ENCODE measurements around the gene RTN4RL1.
A peak's percentile ranks its signal among the peaks of the same experiment; 100 is the strongest.

Gene RTN4RL1

GRCh38 chr17:1919201-1919600 is 105.9 kb downstream of the RTN4RL1 start:
- H3K4me3 Mint-ChIP-seq, result no peak overlapping the region
- H3K36me3 Mint-ChIP-seq (ENCODE audit: low read depth), result no peaks in the 10 kb centered on the region
- H3K27me3 Mint-ChIP-seq, result peaks cover 2% of the 10 kb centered on the region
- H3K27ac Mint-ChIP-seq, result no peak overlapping the region
- ATAC-seq (no peak), DNase-seq (no peak)
- H3K9me3 Mint-ChIP-seq, result no peaks in the 10 kb centered on the region
- no peaks in the 10 kb centered on the region for H3K4me1 Mint-ChIP-seq

DNA sequence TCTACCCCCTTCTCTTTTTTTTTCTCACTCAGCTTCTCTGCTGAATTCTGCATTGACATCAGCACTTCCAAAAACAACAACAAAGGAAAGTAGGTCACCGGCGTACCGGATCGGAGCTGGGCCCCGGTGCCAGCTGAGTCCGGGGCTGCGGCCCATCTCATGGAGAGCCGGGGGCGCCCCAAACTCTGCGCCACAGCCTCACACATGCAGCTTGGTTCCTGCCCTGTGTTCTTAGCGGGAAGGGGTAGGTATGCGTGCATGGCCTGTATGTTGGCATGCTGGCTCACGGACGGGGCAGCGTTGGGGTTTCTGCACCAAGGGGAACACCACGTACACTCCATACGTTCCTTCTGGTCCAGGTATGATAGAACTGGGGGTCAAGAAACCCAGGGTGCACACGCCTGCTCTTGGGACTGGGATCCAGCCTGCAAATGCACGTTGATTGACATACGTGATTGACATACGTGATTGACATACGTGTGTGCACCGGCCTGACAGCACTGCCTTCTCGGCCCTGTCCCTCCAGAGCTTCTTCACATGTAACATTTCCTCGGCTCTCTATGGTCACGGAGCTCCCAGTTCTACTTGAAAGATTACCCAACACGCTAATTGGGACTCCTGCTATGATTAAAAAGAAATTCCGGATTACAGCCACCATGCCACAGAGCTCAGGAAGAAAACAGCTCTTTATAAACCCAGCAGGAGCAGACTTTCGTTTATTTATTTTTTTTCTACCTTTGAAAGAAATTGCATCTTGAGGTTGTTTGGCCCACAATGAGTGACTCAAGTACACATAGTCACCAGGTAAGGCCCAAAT is 106.6 kb downstream of the RTN4RL1 start:
- ATAC-seq (no peak), DNase-seq (no peak)
- H3K9me3 Mint-ChIP-seq, result no peaks in the 10 kb centered on the region
- no peaks in the 10 kb centered on the region for H3K4me1 Mint-ChIP-seq
- H3K27ac Mint-ChIP-seq, result no peak overlapping the region
- no peak overlapping the region for H3K4me3 Mint-ChIP-seq
- H3K27me3 Mint-ChIP-seq, result peaks cover 3% of the 10 kb centered on the region
- H3K36me3 Mint-ChIP-seq (ENCODE audit: low read depth), result no peaks in the 10 kb centered on the region

DNA sequence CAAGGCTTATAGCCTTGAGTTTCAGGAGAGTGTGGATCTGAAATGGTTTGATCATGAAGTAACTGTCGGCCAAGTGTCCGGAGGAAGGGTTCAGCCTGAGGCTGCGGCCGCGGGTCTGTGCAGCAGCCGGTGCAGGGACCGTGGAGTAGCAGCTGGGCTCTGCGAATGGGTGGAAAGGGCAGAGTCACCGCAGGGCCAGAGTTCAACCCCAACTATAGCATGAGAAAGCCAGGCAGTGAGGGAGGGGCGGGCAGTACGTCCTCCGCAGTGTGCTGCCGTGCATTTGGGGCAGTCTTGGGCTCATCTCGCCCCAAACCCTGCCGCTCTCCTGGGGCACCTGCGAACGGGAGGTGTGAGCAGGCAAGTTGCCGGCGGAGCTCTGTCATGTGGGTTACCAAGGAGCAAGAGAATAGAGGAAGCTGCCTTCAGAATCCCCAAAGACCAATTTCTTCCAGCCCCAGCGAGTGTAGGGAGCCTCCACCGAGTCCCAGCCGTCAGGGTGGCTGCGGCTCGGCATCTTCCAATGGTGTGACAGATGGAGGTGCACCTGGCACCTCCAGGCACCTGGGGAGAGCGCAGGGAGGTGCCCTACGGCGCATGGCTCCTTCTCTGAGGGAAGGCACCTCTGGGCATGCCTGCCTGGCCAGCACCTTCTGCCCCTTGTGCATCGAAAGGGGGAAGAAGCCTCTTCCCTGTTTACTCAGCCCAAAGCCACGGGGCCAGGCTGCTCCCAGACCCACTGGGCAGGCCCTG is 108.0 kb downstream of the RTN4RL1 start:
- ATAC-seq, result no peak
- no peak for DNase-seq
- no peaks in the 10 kb centered on the region for H3K36me3 Mint-ChIP-seq (ENCODE audit: low read depth)
- H3K27me3 Mint-ChIP-seq, result peaks cover 16% of the 10 kb centered on the region
- no peaks in the 10 kb centered on the region for H3K4me1 Mint-ChIP-seq
- H3K9me3 Mint-ChIP-seq, result no peaks in the 10 kb centered on the region
- no peak overlapping the region for H3K4me3 Mint-ChIP-seq
- no peak overlapping the region for H3K27ac Mint-ChIP-seq

GRCh38 chr17:1916316-1916715 is 108.8 kb downstream of the RTN4RL1 start:
- H3K27ac Mint-ChIP-seq, result no peak overlapping the region

DNA sequence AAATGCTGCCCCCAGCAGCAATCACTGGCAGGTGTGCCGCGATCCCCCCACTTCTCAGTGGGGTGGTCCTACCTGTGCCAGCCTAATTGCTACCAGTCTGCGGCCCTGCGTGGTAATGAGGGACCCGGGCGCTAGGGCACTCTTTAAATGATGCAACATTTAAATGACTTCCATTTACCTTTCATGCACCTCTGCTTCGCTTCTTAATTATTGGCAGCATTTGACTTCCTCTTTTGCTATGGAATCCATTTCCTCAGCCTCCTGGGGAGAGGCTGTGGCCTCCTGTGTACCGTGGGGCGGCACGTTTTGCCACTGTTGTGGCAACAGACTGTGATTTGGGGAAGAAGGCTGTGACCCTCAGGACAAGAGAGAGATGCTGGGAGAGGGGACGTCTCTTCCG is 109.2 kb downstream of the RTN4RL1 start:
- Mint-ChIP-seq H3K9me3 (no peaks in the 10 kb centered on the region), H3K4me1 (no peaks in the 10 kb centered on the region), H3K4me3 (no peak overlapping the region), H3K27me3 (peaks cover 25% of the 10 kb centered on the region), H3K36me3 (ENCODE audit: low read depth) (no peaks in the 10 kb centered on the region), H3K27ac (no peak overlapping the region)
- DNase-seq (no peak), ATAC-seq (no peak)

More at GRCh38 chr17:1916316-1916715, 108.8 kb downstream of the RTN4RL1 start:
- H3K9me3 Mint-ChIP-seq, result no peaks in the 10 kb centered on the region
- no peaks in the 10 kb centered on the region for H3K36me3 Mint-ChIP-seq (ENCODE audit: low read depth)
- H3K4me3 Mint-ChIP-seq, result no peak overlapping the region
- DNase-seq, result no peak
- ATAC-seq, result no peak
- peaks cover 23% of the 10 kb centered on the region for H3K27me3 Mint-ChIP-seq
- no peaks in the 10 kb centered on the region for H3K4me1 Mint-ChIP-seq

GRCh38 chr17:1914661-1915083 is 110.5 kb downstream of the RTN4RL1 start:
- ATAC-seq, result no peak
- Mint-ChIP-seq H3K27me3 (peaks cover 29% of the 10 kb centered on the region), H3K4me1 (no peaks in the 10 kb centered on the region), H3K4me3 (no peak overlapping the region), H3K27ac (no peak overlapping the region), H3K36me3 (ENCODE audit: low read depth) (no peaks in the 10 kb centered on the region), H3K9me3 (no peaks in the 10 kb centered on the region)
- no peak for DNase-seq

GRCh38 chr17:1913702-1914101 is 111.4 kb downstream of the RTN4RL1 start:
- Mint-ChIP-seq H3K4me1 (peaks cover 4% of the 10 kb centered on the region), H3K27ac (no peak overlapping the region), H3K27me3 (peaks cover 38% of the 10 kb centered on the region), H3K36me3 (ENCODE audit: low read depth) (no peaks in the 10 kb centered on the region), H3K4me3 (no peak overlapping the region), H3K9me3 (no peaks in the 10 kb centered on the region)
- DNase-seq (no peak), ATAC-seq (no peak)

DNA sequence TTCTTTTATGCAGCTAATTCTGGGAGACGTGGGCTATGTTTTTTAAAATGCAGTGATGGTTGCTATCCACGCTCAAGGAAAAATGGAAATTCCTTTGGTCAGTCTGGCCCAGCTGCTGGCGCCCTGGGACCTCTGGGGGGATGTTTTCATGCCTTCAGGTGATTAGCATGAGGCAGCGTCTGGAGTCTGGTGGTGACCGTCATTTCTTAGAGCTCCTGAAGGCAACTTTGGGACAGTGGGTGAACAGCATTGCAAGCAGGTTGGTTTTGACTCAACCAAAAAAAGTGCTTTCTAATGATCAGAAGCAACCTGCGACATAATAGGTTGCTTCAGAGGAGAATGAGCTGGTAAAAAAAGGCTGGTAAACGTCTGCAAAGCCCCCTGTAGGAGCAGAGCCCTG is 113.0 kb downstream of the RTN4RL1 start:
- ATAC-seq (no peak), DNase-seq (no peak)
- H3K4me3 Mint-ChIP-seq, result no peak overlapping the region
- H3K27ac Mint-ChIP-seq, result no peak overlapping the region
- H3K4me1 Mint-ChIP-seq, result peaks cover 9% of the 10 kb centered on the region
- H3K9me3 Mint-ChIP-seq, result no peaks in the 10 kb centered on the region
- no peaks in the 10 kb centered on the region for H3K36me3 Mint-ChIP-seq (ENCODE audit: low read depth)
- peaks cover 51% of the 10 kb centered on the region for H3K27me3 Mint-ChIP-seq

DNA sequence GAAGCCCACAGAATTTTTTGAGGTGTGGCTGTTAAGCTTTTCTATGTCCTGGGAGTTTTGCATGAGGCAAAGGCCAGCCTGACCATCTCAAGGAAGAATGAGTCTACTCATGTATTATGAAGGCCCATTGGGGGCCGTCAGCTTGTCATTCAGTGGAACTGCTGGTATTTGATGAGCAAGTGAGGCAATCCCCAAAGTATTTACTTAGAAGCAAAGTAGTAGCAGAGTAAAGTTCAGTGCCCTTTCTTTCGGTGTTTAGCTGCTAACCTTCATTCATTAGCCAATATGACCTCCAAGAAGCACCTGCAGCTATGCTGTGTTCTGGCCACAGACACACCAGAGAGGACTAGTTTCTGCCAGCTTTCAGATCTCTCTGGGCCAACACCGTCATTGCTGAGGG is 115.1 kb downstream of the RTN4RL1 start:
- no peak overlapping the region for H3K27ac Mint-ChIP-seq
- DNase-seq (no peak), ATAC-seq (no peak)
- no peaks in the 10 kb centered on the region for H3K36me3 Mint-ChIP-seq (ENCODE audit: low read depth)
- peaks cover 66% of the 10 kb centered on the region for H3K27me3 Mint-ChIP-seq
- peaks cover 9% of the 10 kb centered on the region for H3K4me1 Mint-ChIP-seq
- no peak overlapping the region for H3K4me3 Mint-ChIP-seq
- no peaks in the 10 kb centered on the region for H3K9me3 Mint-ChIP-seq

- Mint-ChIP-seq H3K27ac (no peak overlapping the region), H3K9me3 (no peaks in the 10 kb centered on the region), H3K27me3 (peaks cover 67% of the 10 kb centered on the region), H3K4me1 (peaks cover 9% of the 10 kb centered on the region), H3K4me3 (peak overlapping the region; percentile 24), H3K36me3 (ENCODE audit: low read depth) (no peaks in the 10 kb centered on the region)
- ATAC-seq, result peak; percentile 79
- peak; percentile 34 for DNase-seq
Measured at GRCh38 chr17:1908699-1909309, 116.3 kb downstream of the RTN4RL1 start.

DNA sequence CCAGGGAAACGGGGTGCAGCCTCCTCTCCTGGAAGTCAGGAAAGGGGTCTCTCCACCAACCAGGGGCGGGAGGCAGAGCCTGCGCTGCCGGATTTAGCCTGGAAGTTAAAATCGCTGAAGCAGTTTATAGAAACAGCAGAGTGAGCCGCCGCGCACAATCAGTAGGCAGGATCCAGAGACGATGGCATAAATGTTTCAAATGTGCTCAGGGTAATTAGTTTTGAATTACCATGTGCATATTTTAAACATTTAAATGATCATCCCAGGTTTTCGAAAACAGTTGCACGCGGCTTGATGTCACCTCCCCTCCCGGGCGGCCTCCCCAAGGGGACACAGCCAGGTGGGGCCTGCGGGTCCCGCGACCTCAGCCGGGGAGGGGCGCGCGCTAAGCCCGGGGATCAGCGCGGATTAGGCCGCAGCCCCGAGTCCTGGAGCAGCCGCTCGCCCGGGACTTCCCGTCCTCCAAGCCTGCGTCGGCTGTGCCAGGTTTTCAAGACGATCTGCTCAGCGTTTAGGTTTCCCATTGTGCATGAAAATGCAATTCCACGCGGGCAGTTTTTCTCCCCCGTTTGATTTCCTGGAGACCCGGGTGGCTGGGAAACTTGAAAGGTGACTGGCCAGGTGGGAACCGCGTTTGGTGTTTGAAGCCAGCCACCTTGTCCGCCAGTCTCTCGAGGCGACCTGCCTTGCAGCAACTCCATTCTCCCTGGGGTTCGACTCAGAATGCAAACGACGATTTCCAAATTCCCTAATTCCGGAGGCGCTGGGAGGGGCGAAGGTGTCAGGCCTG is 117.0 kb downstream of the RTN4RL1 start:
- Mint-ChIP-seq H3K4me1 (peaks cover 9% of the 10 kb centered on the region), H3K27me3 (peaks cover 62% of the 10 kb centered on the region), H3K27ac (no peak overlapping the region), H3K9me3 (no peaks in the 10 kb centered on the region), H3K36me3 (ENCODE audit: low read depth) (no peaks in the 10 kb centered on the region), H3K4me3 (peak overlapping the region; percentile 24)
- ATAC-seq (no peak), DNase-seq (peak; percentile 10)

GRCh38 chr17:1907216-1907631 is 117.9 kb downstream of the RTN4RL1 start:
- Mint-ChIP-seq H3K4me1 (peaks cover 9% of the 10 kb centered on the region), H3K27ac (no peak overlapping the region), H3K4me3 (no peak overlapping the region), H3K9me3 (no peaks in the 10 kb centered on the region), H3K27me3 (peaks cover 54% of the 10 kb centered on the region), H3K36me3 (ENCODE audit: low read depth) (no peaks in the 10 kb centered on the region)
- DNase-seq (no peak), ATAC-seq (no peak)

DNA sequence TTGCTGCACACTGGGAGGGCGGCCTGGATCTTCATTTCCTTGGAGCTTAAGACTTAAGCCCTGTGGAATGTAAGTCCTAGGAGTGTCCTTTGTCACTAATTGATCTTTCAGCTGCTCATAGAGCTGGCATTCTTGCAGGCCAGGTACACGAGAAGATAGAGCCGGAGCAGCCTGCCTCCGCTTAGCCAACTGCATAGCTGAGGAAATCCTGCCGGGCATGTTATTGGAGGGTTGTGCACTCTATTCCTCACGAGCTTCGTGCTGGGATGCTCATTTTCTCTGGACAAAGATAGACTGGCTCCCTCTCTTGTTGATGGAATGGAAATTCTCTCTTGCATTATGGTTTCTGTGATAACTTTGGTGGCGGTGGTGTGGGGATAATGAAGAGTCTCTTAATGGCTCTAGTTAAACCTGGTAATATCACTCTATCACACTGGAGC is 118.5 kb downstream of the RTN4RL1 start:
- Mint-ChIP-seq H3K36me3 (ENCODE audit: low read depth) (no peaks in the 10 kb centered on the region), H3K27ac (no peak overlapping the region), H3K27me3 (peaks cover 50% of the 10 kb centered on the region), H3K9me3 (no peaks in the 10 kb centered on the region), H3K4me1 (peaks cover 9% of the 10 kb centered on the region), H3K4me3 (no peak overlapping the region)
- ATAC-seq, result no peak
- DNase-seq, result no peak

DNA sequence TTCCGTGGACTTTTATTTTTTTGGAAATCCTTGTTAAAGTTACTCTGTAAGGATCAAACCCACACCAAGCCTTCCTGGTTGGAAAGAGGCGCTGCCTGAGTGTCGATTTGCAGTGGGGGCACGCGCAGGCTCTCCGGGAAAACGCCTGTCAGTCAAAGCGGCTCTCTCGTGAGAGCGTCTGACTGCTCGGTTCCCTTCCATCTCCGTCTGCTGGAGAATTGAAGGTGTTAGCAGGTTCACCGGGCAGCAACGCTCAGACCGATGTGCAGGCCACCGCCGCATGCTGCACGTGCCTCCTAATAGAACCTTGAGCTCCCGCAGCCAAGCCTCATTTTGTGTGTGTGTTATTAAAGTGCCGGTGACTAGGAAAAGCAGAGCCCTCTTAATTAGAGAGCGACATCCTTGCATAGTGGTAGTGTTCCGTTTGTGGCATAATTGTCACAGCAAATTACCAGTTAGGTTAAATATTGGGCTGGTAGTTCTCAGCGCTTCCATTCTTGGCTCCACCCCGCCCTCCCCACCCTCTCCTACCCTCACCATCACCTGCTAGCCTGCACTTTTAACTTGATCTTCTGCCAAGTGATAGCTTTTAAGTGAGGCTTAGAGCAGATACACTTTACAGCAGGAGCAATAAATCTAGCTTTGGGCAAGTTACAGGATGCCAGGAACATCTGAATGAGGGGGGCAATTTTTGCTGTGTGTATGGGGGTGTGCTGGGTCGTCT is 119.8 kb downstream of the RTN4RL1 start:
- H3K27ac Mint-ChIP-seq, result no peak overlapping the region
- no peak overlapping the region for H3K4me3 Mint-ChIP-seq
- ATAC-seq, result no peak
- peaks cover 44% of the 10 kb centered on the region for H3K27me3 Mint-ChIP-seq
- H3K36me3 Mint-ChIP-seq (ENCODE audit: low read depth), result no peaks in the 10 kb centered on the region
- peaks cover 9% of the 10 kb centered on the region for H3K4me1 Mint-ChIP-seq
- H3K9me3 Mint-ChIP-seq, result no peaks in the 10 kb centered on the region
- DNase-seq, result no peak
